Body of pancreas (tissue), 4 donors: ENCODE data around the gene MMP14.

Experiments used
- CTCF ChIP-seq, 7 experiments: fragments of 450-650 bp in 4 of 7; fragments of 200-600 bp in 3 of 7; sonication (generic) in 3 of 7; IDR thresholded peaks; one replicate each; pipeline ENCODE4 v1.5.1; 2016 to 2019; ENCODE audit warnings: antibody characterized with exemption in 7 of 7
- POLR2A ChIP-seq, 3 donors: fragments of 450-650 bp; IDR thresholded peaks; one replicate each; pipeline ENCODE4 v1.6.1; 2016; ENCODE audit warnings: antibody characterized with exemption in 3 of 3, mild to moderate bottlenecking in 2 of 3

DNA sequence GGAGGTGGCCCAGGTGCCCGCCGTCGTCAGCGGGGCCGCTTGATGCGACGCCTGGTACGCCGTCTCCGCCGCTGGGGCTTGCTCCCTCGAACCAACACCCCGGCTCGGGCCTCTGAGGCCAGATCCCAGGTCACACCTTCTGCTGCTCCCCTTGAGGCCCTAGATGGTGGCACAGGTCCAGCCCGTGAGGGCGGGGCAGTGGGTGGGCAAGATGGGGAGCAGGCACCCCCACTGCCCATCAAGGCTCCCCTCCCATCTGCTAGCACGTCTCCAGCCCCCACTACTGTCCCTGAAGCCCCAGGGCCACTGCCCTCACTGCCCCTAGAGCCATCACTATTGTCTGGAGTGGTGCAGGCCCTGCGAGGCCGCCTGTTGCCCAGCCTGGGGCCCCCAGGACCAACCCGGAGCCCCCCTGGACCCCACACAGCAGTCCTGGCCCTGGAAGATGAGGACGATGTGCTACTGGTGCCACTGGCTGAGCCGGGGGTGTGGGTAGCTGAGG is 40.7 kb downstream of the MMP14 start:
- TF ChIP-seq CTCF (IDR thresholded peaks at IDR 0.05) (no peak), POLR2A (IDR thresholded peaks at IDR 0.05) (no peak)
